Astrocyte of the spinal cord (primary cell): ENCODE results near the gene PCSK1.

Experiments used
- DNase-seq: peaks from one replicate; pipeline ENCODE4 v3.0.0; 2011; ENCODE audit warnings: low read depth, low spot score
- H3K4me3 ChIP-seq: 2 replicates; pipeline ENCODE4 v1.5.1; 2011; ENCODE audit warnings: low read depth, mild to moderate bottlenecking, low read length, moderate library complexity
- in situ Hi-C: cut with HindIII; loops from 2 replicates; pipeline ENCODE4 v1.10.0; 2017; ENCODE audit warnings: low sequenced_read_pairs
- TF ChIP-seq, protein P1 (sequence below): IDR thresholded peaks from 2 replicates; pipeline ENCODE4 v1.5.1; 2012; ENCODE audit warnings: low read depth, mild to moderate bottlenecking, low read length, inconsistent platforms

The PCSK1 gene

DNA sequence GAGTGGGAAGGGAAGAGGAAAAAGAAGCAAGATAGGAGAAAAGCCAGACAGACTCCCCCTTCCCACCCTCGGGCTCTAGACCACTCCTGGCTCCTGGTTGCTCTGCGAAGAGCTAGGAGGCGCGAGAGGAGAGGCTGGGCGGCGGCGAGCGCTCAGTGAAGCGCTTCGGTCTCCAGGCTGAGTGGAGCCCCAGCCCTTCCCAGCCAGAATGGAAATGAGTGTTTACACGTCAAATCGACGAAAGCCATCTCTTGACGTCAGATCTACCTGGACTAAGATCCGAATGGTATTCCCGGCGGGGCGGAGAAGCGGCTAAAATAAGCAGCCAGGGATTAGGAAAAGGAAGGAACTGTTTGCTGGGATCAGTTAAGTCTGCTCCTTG, at the start of gene PCSK1:
PCSK1 (minus strand) TSS at position 183 of the 382 bp plus-strand sequence. CDS start 206 bp downstream, outside the sequence.
- TF ChIP-seq, protein P1, sequence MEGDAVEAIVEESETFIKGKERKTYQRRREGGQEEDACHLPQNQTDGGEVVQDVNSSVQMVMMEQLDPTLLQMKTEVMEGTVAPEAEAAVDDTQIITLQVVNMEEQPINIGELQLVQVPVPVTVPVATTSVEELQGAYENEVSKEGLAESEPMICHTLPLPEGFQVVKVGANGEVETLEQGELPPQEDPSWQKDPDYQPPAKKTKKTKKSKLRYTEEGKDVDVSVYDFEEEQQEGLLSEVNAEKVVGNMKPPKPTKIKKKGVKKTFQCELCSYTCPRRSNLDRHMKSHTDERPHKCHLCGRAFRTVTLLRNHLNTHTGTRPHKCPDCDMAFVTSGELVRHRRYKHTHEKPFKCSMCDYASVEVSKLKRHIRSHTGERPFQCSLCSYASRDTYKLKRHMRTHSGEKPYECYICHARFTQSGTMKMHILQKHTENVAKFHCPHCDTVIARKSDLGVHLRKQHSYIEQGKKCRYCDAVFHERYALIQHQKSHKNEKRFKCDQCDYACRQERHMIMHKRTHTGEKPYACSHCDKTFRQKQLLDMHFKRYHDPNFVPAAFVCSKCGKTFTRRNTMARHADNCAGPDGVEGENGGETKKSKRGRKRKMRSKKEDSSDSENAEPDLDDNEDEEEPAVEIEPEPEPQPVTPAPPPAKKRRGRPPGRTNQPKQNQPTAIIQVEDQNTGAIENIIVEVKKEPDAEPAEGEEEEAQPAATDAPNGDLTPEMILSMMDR = no peak
- DNase-seq = no peak

DNA sequence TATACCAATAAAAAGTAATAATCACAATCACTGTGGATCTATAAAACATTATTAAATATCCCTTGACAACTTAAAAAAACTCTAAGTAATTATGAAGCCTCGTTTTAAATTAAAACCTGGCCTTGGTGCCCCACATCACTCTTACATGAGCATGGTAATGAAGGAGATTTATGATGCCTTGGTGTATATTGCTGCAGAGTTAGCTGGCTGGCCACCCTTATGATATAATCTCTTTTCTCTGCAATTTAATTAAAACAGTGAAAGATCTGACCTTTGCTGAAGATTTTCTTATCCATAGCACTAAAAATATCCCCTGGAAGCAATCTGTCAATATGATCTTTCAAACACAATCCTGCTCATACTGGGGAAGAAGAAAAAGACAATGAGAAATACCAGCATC, 48.8 kb upstream of the PCSK1 start:
- no peak for DNase-seq
- TF ChIP-seq, protein P1 = no peak
- in situ Hi-C loops = no loop called here
- no peak overlapping the region for H3K4me3 ChIP-seq

More for the DNA sequence above, at the start of gene PCSK1:
- in situ Hi-C loops = no loop called here
- H3K4me3 ChIP-seq = peak within 1 kb of the TSS; percentile 15

DNA sequence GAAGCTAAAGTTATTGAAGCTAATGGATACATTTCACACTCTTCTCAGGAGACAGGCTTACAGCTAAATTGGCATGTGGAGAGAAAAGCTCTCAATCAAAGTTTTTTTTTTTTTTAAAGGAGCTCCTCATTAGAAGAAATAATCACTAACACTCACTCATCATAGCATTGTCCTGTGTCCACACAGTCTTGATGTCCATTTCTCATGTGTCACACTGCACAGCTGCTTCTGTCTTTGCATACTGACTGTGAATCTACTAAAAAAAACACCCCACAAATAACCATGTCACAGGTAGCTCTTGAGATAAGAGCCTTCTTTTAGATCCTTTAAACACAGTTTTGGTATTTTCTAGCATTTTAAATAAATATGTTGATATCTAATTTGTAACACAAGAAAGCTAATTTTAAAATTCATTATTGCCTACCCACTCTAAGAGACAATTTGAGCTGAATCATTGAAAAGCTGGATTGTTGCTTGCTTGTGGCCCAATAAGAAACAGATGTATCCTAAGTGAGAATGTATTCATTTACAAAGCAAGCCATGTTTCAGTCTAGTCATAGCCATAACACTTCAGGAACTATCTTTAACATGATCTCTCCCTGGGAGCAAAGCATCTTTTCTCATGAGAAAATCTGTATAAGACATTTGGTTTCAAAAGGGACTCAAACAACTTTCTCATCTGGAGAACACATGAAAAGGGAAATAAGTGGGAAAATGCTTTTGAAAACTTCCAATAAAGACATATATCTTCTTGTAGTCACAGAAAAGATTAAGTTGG, 48.1 kb upstream of the PCSK1 start:
- in situ Hi-C loops = no loop called here
- TF ChIP-seq, protein P1 = no peak
- H3K4me3 ChIP-seq = no peak overlapping the region
- DNase-seq = no peak

DNA sequence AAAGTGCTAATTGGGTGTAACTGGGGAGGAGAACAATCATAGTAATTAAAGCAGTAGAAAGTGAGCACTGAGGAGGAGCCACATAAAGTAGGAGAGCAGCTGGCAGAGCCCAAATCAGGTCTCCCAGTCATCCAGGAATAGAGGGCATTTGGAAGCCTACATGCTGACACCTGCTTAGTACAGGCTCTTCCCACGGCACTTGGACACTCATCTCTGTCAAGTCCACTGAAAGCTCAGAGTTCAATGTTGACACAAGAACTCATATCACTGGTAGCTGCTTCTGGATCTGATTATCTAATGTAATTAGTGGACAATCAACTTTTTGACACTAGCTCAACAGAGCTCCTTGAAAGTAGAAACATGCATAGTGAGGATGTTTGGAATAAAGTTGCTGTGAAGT, 45.9 kb upstream of the PCSK1 start:
- DNase-seq = no peak
- in situ Hi-C loops = no loop called here
- no peak overlapping the region for H3K4me3 ChIP-seq
- TF ChIP-seq, protein P1 = no peak

DNA sequence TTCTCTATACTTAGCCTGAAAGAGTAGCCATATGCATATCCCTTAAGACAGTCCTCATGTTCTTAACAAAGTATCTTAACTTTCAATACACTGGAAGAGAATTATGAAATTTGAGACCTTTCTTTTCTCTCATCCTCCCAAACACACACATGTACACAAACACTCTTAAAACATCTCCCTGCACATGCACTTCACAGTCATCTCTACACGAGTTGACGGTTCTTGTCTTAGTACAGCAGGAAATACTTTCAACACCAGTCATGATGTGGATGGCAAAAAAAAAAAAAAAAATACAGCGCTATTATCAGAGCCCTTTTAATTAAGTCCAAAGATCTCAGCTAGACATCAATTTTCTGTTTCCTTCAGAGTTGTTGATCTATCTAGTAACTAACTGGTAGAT, 43.6 kb upstream of the PCSK1 start:
- TF ChIP-seq, protein P1 = no peak
- no peak for DNase-seq
- in situ Hi-C loops = no loop called here
- H3K4me3 ChIP-seq = no peak overlapping the region

DNA sequence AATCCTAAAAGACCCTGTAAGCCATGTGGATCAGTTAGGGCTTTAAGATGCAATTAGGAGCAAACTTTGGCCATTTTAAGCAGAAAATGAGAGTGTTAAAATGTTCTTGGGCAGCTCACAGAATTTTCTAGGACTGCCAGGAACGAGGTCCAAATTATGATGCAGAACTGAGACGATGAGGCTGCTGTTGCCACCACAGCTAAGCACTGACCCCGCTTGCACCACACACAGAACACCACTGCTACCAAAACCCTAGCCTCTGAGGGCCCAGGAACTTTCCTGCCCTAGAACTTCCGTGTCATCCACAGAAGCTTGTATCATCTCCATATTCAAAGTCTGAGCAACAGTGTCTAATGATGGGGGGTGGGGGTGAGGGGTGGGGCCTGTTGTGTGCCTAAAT, 41.0 kb upstream of the PCSK1 start:
- no peak overlapping the region for H3K4me3 ChIP-seq
- TF ChIP-seq, protein P1 = no peak
- in situ Hi-C loops = no loop called here
- DNase-seq = no peak
